ENCODE data around the gene CD2.

CD2 gene

GRCh38 chr1:116808200-116808847, 54.1 kb downstream of the CD2 start:
- peaks cover 14% of the 10 kb centered on the region for H3K4me1 ChIP-seq (ENCODE audit: low read length)

GRCh38 chr1:116808848-116809508, 54.7 kb downstream of the CD2 start:
- H3K4me2 ChIP-seq (ENCODE audit: low read depth, low read length): peak overlapping the region; percentile 32
- no peak overlapping the region for H3K9ac ChIP-seq (ENCODE audit: low read length)

More at GRCh38 chr1:116808200-116808847, 54.1 kb downstream of the CD2 start:
- no peak overlapping the region for H3K4me3 ChIP-seq (ENCODE audit: low read length)
- no peak overlapping the region for H3K4me2 ChIP-seq (ENCODE audit: low read depth, low read length)
- no peak for DNase-seq
- no peaks in the 10 kb centered on the region for H3K36me3 ChIP-seq (replicated peaks; ENCODE audit: insufficient read depth, low read length)
- no peaks in the 10 kb centered on the region for H3K79me2 ChIP-seq (ENCODE audit: low read length)
- H3K9me2 ChIP-seq (replicated peaks; ENCODE audit: insufficient read depth, low read length): no peaks in the 10 kb centered on the region
- peaks cover 13% of the 10 kb centered on the region; the same call in 1 of the 2 replicates for H3F3A ChIP-seq (ENCODE audit: insufficient read depth, low read length)
- H2AFZ ChIP-seq (ENCODE audit: low read length): no peak overlapping the region
- TF ChIP-seq CTCF (IDR thresholded peaks at IDR 0.05; ENCODE audit: low read length) (no peak), EZH2 (optimal IDR thresholded peaks at IDR 0.05; ENCODE audit: low read depth, low read length) (no peak), EZH2phosphoT487 (IDR thresholded peaks at IDR 0.05; ENCODE audit: low read length) (no peak)
- H4K20me1 ChIP-seq (ENCODE audit: insufficient read depth, low read length): no peaks in the 10 kb centered on the region
- H3K27me3 ChIP-seq (replicated peaks; ENCODE audit: insufficient read depth, low read length): no peaks in the 10 kb centered on the region
- no peak overlapping the region for H3K27ac ChIP-seq (ENCODE audit: low read length)
- H3K9ac ChIP-seq (ENCODE audit: low read length): no peak overlapping the region
- no peaks in the 10 kb centered on the region for H3K9me3 ChIP-seq (replicated peaks; ENCODE audit: insufficient read depth, low read length)

GRCh38 chr1:116811321-116811720, 57.1 kb downstream of the CD2 start:
- no peaks in the 10 kb centered on the region for H3K9me3 ChIP-seq (replicated peaks; ENCODE audit: insufficient read depth, low read length)
- no peaks in the 10 kb centered on the region for H4K20me1 ChIP-seq (ENCODE audit: insufficient read depth, low read length)
- no peak overlapping the region for H3K27ac ChIP-seq (ENCODE audit: low read length)
- no peaks in the 10 kb centered on the region for H3K9me2 ChIP-seq (replicated peaks; ENCODE audit: insufficient read depth, low read length)
- peaks cover 5% of the 10 kb centered on the region; the same call in 1 of the 2 replicates for H3F3A ChIP-seq (ENCODE audit: insufficient read depth, low read length)
- no peaks in the 10 kb centered on the region for H3K36me3 ChIP-seq (replicated peaks; ENCODE audit: insufficient read depth, low read length)
- H3K27me3 ChIP-seq (replicated peaks; ENCODE audit: insufficient read depth, low read length): no peaks in the 10 kb centered on the region
- H3K4me1 ChIP-seq (ENCODE audit: low read length): peaks cover 9% of the 10 kb centered on the region
- H3K9ac ChIP-seq (ENCODE audit: low read length): no peak overlapping the region
- no peak overlapping the region for H2AFZ ChIP-seq (ENCODE audit: low read length)
- no peak overlapping the region for H3K4me3 ChIP-seq (ENCODE audit: low read length)
- DNase-seq: no peak
- no peak overlapping the region for H3K4me2 ChIP-seq (ENCODE audit: low read depth, low read length)
- TF ChIP-seq EZH2 (optimal IDR thresholded peaks at IDR 0.05; ENCODE audit: low read depth, low read length): no peak
- no peak for TF ChIP-seq EZH2phosphoT487 (IDR thresholded peaks at IDR 0.05; ENCODE audit: low read length)
- no peak for TF ChIP-seq CTCF (IDR thresholded peaks at IDR 0.05; ENCODE audit: low read length)
- H3K79me2 ChIP-seq (ENCODE audit: low read length): no peaks in the 10 kb centered on the region

More at GRCh38 chr1:116808848-116809508, 54.7 kb downstream of the CD2 start:
- no peaks in the 10 kb centered on the region for H3K9me2 ChIP-seq (replicated peaks; ENCODE audit: insufficient read depth, low read length)
- TF ChIP-seq EZH2phosphoT487 (IDR thresholded peaks at IDR 0.05; ENCODE audit: low read length) (no peak), EZH2 (optimal IDR thresholded peaks at IDR 0.05; ENCODE audit: low read depth, low read length) (no peak), CTCF (IDR thresholded peaks at IDR 0.05; ENCODE audit: low read length) (no peak)
- H3K79me2 ChIP-seq (ENCODE audit: low read length): no peaks in the 10 kb centered on the region
- no peak for DNase-seq
- H4K20me1 ChIP-seq (ENCODE audit: insufficient read depth, low read length): no peaks in the 10 kb centered on the region
- no peaks in the 10 kb centered on the region for H3K36me3 ChIP-seq (replicated peaks; ENCODE audit: insufficient read depth, low read length)
- no peaks in the 10 kb centered on the region for H3K9me3 ChIP-seq (replicated peaks; ENCODE audit: insufficient read depth, low read length)
- H2AFZ ChIP-seq (ENCODE audit: low read length): no peak overlapping the region
- peaks cover 13% of the 10 kb centered on the region; the same call in 1 of the 2 replicates for H3F3A ChIP-seq (ENCODE audit: insufficient read depth, low read length)
- H3K27ac ChIP-seq (ENCODE audit: low read length): no peak overlapping the region
- no peaks in the 10 kb centered on the region for H3K27me3 ChIP-seq (replicated peaks; ENCODE audit: insufficient read depth, low read length)
- H3K4me3 ChIP-seq (ENCODE audit: low read length): no peak overlapping the region
- peaks cover 14% of the 10 kb centered on the region for H3K4me1 ChIP-seq (ENCODE audit: low read length)
